CD4-positive, alpha-beta T cell treated with Interleukin-17A for 1 hour (primary cell): ENCODE data around the gene RGS3.
A peak's percentile ranks its signal among the peaks of the same experiment; 100 is the strongest.

ENCODE experiments used
- DNase-seq: peaks from one replicate; pipeline ENCODE4 v3.0.0-alpha.2; 2020

Gene RGS3

DNA sequence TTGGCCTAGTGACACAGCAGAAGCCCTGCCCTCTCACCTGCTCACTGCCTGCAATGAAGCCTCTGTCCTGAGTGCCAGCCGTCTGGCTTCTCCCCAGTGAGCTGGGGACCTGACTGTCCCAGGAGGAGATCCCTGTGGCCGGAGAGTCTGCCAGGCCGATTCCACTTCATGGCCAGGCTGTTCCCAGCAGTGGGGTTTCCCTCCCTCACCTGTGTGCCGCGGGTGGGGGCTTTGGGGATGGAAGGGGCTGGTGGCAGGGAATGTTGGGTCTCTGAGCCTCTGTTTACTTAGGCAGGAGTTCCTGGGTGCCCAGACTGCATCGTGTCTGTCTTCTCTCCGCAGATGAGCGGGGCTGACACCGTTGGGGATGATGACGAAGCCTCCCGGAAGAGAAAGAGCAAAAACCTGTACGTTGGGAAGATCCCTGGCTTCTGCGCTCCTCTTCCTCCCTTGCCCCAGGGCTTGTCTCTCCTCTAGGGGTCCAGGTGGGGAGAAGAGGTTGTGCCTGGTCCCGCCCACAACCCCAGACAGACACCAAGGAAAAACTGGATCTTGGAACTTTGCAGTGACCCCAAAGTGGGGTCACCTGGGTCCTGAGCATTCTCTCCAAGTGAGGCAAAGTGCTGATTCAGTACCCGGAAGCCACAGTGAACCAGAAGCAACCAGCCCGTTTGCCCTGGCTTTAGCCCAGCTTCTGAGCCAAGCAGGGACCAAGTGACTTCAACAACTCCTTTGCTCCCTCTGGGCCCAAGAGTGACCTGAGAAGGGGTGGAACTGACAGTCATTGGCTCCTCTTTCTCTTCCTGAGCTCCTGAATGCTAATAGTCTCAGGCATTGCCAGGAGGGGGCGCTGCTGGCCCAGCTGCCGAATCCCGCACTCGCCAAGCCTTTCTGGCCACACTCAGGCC lies 127.7 kb downstream of the RGS3 start:
- DNase-seq, result peak; percentile 52

DNA sequence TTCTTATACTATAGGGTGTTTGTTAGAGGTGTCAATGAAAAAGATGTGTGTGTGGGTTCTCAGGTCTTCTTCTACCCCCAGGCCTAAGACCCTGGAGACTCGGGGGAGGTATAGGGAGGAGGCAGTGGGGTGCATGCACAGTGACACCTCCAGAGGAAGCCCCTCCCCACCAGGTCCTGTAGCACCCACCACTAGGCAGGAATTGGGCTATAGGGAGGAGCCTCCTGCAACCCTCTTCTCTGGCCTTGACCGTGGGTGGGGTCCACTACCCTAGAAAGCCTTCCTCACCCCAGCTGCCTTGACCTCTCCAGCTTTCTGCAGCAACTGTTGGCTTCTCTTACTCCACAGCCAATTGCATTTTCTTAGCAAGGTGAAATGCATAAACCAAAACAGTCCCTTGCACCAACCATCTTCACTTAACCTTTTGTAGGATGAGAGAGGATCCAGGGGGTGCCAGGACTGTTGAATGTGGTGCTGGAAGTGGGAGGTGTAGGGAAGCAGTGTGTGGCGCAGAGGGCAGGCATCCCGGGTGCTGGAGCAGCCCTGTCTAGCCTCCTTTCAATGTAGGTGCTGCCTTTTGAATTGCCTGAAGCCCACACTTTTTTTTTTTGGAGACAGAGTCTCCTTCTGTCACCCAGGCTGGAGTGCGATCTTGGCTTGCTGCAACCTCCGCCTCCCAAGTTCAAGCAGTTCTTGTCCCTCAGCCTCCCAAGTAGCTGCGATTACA lies 128.5 kb downstream of the RGS3 start:
- DNase-seq, result no peak

DNA sequence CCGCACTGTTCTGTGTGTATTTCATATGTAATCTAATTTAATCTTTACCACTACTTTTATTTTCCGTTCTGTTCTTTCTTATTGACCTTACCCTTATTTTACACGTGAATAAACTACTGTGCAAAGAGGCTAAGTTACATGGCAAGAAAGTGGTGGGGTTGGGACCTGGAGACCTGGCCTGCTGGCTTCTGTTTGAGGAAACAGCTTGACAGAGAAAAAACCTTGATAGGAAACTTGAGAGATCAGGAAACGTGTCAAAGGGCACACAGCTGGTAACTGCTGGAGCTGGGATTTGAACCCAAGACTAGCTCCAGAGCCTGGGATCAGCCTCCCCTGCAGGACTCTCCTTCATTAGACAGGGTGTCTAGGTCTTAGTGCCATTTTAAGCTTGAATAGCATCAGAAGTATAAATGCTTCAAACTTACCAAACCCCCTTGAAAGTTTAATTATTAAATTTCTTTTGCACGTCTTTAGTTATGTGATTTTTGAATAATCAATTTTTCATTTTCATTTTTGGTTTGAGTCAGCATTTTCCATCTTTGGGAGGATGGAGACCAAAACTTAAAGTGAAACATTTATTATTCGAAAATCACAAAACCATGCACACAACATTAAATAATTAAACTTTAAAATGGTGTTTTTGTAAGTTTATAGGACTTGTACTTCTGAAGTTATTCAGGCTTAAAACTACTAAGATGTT lies 129.5 kb downstream of the RGS3 start:
- no peak for DNase-seq

DNA sequence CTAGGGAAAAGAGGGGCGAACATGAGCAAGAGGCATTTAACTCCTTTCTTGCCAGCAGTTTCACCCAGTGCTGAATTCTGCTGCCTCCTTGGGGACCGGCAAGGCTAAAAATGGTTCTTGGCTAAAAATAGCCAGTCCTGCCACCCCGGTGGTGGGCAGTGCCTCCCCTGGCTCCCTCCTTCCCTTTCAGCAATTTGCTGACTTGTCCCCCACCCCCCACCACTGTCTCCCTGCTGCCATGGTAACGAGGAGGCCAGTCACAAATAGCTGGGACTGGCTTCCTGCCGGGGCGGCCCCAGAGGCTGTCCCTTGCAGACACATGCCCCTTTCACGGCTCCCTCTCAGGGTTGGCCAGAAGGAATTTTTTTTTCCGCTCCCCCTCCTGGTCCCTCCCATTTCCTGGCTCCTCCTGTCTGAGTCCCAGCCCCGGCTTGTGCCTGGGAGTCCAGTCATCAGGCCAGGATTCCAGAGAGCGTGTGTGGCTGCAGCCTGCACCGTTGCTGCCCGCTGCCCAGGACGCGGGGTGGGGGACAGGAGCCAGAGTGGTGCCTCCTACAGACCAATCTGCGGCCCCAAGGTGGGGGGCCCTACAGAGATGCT lies 130.3 kb downstream of the RGS3 start:
- peak; percentile 8 for DNase-seq

DNA sequence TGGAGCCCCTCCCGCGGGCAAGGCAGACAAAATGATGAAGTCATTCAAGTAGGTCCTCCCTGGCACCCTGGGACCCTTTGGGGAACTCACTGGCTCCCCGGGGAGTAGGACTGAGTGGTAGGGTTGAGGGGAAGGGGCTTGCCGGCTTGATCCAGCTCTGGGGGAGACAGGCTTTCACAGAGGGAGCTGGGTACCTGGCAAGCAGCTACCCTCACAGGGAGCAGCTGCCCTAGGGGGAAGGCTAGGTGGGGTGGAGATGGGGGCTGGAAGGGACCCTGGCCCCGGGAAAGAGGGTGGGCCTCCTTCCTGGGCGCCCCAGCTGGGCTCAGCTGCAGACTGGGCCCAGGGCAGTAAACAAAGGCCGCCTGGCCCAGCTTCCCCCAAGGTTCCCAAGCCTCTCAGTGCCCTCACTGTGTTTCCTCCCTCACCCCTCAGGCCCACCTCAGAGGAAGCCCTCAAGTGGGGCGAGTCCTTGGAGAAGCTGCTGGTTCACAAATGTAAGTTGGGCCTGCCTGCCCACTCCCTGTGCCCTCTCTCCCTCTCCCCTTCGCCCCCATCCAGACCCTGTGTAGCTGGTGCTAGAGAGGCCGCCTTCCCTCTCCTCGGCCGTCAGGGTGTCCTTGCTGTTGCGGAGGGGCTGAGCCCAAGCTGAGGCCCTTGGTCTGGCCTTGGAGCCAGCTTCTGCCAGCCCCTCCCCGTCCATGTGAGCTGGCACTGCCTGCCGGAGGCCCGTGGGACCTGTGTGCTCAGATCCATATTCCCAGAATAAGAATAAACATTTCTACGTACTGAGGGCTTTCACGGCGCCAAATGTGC lies 131.2 kb downstream of the RGS3 start:
- no peak for DNase-seq

DNA sequence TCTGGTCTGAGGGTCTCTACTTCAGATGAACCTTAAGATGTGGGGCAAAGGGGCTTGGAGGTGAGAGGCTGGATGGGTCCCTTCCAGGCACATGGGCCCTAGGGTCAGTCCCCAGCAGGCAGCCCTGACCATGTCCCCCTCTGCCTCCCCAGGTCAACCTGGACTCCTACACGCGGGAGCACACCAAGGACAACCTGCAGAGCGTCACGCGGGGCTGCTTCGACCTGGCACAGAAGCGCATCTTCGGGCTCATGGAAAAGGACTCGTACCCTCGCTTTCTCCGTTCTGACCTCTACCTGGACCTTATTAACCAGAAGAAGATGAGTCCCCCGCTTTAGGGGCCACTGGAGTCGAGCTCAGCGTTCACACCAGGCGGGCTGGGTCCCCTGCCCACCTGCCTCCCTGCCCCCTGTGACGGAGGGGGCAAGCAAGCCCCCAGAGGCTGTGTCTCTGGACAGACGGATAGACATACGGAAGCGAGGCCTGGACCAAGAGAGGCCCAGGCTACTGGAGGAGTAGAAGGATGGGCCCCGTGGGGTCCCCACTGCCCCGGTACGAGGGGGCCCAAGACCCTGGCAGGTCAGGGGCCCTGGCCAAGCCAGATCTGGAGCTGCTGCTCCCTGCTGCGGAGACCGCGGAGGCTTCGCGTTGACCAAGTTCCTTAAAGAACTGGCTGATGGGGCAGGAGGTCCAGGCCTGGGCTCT lies 133.2 kb downstream of the RGS3 start:
- no peak for DNase-seq

DNA sequence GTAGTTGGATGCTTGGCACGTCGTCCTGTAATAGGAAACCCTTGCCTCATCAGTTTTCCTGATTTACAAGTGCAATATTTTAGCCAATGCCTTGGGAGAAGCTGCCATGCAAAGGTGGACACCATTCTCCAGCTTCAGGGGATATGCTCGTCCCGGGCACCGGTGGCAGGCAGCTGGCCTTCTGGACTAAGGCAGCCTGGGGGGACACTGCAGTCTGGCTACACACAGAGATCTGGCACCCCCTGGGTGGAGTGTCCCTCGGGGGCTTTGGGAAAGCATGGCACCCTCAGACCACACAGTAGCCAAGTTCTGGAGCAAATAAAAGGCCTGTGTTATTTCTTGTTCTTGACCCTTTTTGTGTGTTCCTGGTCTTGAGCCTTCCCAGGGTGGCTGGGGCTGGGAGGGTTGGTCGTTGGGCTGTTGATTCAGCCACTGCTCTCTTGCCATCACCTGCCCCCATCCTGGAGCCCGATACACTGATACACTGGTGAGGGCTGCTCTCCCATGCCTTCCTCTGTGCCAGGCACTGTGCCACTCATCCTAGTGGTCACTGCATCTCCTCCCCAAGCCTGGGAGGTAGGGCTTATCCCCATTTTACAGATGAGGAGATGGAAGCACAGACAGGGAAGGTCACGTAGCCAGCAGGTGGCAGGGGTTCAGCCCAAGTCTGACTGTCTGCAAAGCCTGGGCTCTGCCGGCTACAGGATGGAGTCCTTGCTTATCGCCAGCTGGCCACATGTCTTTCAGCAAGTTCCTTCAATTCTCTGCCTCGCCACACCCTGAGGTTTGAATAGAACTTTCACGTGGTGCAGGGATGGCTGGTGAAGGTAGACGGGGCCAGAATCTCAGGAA lies 134.1 kb downstream of the RGS3 start:
- no peak for DNase-seq

DNA sequence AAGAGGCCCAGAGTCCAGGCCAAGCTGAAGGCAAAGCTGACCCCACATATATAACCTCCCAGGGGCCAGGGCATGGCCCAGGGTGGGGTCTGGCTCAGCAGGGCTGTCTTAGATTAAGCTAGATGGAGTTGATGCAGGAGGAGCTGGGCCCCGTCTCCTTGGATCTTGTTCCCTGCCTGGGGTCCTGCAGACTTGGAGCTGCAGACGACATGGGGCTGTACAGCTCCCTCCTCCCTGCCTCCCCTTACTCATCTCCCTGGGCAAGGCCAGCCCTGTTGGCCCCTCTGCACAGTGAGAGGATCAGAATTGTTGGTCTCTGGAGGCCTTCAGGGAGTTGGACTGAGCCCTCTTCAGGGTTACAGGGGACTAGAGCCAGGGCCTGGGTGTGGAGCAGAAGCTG lies 134.9 kb downstream of the RGS3 start:
- no peak for DNase-seq

DNA sequence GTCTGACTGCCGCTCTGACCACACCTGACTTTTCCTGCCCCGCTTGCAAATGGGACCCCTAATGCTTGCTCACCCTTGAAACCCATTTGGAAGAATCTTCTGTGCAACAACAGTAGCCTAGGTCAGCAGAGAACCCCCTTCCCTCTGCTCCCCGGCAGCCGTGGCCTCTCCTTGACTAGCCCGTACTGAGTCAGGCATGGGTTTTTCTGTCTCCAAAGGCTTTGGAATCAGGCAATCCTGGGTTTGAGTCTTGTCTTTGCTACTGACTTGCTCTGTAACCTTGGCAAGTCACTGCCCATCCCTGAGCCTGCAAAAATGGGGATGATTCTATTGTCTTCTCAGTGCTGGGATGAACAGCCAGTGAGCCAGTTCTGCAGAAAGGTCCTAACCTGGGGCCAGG lies 135.4 kb downstream of the RGS3 start:
- no peak for DNase-seq

DNA sequence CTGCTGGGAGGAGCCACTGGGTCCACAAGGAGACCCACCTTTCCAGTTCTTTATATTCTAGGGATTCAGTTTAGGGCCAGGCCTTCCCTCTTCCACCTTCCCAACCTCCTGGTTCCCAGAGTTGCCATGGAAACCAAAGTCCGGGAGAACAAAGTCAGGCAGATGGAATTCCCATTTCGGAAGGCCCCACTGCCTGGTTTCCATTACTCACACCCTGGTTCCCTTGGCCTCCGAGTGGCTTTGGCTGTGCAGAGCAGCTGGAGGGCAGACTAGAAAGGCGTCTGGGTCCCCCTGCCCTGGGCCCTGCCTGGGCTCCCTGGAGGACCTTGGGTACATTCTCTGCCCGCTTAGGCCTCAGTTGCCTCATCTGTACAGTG lies 136.1 kb downstream of the RGS3 start:
- DNase-seq, result no peak

DNA sequence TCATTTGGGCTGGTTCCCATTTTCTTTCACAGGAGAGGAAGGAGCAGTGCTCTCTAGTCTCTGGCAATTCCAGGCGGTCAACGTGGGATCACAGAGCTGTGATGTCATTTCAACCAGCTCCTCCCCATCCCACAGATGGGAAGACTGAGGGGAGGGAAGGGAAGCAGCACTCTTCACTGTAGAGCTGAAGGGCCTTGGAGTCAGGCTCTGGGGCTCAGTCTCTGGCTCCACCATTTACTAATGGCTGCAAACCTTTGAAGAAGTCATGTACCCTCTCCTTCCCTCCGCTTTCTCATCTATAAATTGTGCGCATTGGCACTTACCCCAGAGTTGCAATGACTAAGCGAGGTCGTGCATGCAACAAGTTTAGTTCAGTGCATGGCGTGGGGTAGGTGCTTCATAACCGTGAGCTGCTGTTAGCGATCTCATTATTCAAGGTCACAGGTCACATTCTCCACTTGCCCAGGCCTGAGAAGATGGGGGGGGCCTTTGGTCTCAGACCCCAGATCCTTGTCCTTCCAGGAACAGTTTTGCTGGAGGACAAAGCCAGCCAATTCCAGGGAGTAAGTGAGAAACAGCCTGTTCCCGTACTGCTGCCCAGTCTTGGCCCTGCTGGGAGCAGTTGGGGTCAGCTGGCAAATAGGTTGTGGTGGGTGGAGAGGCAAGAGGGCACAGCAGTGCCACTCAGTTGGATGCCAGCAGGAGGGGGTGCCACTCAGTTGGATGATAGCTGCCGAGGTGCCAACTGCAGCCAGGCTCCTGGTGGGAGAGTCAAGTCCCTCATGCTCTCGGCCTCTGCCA lies 136.7 kb downstream of the RGS3 start:
- DNase-seq, result no peak

DNA sequence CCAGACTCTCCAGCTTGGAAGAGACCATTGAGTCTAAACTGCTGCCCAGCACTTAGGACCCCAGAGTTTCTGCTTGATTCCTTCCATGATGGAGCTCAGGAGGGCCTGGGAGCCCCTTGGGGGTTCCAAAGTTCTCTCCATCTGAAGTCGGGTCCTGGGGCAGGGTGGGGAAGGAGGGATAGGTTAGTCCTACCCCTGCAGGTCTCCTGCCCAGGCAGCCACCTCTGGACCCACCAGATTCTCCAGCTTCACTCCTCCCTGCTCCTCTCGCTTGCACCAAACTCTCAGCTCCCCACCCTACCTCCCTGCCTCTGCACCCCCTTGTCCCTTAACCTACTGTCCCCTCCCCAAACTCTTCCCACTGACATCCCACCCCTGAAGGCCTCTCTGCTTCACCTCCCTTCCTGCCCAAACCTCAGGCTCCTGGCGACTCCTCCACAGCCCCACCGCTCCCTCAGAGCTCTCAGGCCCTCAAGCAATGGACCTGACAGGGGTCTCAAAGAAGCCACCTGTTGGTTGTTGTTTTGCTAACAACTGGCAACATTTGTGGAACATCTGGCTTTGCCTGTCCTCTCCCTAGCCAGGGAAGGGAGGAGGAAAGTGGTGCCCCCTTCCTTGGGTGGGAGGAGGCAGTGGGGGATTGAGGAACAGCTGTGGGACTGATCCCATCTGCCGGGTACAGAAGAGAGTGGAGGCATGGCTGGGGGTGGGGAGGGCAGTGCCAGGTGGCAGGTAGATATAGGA lies 137.5 kb downstream of the RGS3 start:
- DNase-seq, result no peak

DNA sequence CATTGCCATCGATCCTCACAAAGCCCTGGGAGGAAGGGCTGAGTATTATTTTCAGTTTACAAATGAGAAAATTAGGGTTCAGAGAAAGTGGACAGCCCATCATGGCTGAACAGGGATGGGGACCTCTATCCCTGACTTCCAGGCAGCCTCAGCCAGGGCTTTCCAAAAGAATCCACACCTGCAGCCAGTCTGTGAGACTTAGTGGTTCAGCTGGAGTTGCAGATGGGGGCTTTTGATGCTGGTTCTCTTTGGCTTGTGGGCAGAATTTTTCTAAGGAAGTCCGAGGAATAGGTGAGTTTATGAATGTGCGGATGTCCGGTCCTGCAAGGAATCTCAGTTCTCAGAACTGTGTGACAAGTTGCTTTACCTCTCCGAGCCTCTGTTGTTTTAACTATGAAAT lies 138.1 kb downstream of the RGS3 start:
- DNase-seq, result no peak

DNA sequence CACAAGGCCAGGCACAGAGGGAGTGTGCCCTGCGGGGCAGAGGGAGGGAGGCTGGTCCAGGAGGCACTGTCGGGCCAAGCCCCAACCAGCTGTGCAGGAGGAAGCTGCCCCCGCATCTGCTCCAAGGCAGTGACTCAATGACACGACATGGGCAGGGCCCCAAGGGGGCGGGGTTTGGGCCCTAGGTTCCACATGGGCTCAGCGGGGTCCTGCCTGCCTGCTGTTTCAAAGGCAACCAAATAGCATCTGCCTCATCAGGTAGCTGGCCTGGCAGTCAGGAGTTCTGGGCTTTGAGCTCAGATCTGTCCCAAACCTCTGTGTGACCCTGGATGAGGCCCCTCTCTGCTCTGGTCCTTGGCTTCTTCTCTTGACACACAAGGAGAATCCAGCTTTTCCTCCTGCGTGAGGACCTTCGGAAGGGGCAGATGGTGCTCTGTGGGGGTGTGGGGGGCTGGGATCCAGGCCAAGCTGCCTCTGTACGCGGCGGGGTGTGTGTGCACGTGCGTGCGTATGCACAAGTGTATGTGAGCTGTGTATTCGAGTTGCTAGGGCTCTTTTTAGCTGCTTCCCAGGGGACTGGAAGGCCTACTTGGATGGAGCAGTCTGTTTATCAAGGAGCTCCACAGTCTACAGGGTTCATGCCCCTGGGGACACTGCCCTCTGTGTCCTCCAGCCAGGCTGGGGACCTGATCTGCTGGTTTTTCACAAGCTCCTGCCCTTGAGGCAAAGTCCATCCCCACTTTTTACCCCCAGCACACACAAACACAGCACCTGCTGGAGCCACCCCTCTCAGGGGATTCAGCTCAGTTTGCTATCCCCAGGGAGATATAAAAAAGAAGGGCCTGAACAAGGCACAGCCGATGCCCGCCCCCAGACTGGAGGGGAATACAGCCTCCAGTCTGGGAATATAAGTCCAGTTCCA lies 138.9 kb downstream of the RGS3 start:
- DNase-seq, result no peak

DNA sequence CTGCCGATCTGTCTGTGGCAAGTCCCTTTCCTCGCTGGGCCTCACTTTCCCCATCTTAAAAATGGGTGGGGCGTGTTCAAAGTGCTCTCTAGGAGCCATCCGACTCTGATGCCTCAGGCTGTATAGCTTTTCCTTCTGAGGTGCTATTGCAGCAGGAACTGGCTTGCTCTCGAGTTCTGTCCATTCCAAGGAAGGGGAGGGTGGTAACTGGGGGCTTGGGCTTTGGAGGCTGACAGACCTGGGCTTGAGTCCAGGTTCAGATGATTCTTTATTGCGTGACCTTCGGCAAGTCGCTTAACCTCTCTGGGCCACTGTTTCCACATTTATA lies 139.5 kb downstream of the RGS3 start:
- DNase-seq, result no peak

DNA sequence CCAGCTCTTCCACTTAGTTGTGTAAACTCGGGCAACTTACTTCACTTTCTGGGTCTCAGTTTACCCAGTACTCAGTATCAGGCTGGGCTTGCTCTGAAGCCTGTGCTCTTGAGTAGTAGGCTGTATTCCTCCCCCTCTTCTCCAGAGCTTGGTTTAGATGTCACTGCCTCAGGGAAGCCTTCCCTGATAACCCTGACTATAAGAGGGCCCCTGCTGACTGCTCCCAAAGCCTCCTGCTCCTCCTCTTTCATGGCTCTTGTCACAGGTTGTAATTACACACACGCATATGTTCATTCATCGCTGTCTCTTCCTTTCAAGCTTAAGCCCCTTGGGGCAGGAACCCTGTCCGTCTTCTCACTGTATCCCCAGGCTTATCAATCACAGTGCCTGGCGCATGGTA lies 140.2 kb downstream of the RGS3 start:
- DNase-seq, result no peak

DNA sequence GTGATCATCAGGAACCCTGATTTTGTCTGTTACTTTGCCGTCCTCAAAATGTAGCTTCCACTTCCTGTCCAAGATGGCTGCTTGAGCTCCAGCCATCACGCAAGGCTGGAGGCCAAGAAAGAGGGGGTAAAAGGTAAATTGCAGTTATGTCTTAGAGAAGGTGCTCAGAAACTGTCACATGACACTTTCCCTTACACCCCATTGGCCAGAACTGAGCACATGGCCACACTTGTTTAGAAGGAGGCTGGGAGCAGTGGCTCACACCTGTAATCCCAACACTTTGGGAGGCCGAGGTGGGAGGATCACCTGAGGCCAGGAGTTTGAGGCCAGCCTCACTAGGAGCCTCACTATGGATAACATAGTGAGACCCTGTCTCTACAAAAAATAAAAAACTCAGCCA lies 140.9 kb downstream of the RGS3 start:
- DNase-seq, result no peak

DNA sequence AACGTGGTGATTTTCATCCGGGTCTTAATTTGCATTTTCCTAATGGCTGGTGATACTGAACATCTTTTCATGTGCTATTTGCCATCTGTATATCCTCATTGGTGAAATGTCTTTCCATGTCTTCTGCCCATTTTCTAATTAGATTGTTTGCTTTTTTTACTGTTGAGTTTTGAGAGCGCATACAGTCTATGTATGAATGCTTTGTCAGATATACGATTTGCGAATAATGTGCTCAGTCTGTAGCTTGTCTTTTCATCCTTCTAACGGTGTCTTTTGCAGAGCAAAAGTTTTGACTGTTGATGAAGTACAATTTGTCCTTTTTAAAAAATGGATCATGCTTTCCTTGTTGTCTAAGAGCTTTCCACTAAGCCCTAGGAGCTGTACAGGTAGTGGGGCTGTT lies 143.0 kb downstream of the RGS3 start:
- no peak for DNase-seq
